SK-N-MC (cell line): ENCODE measurements around the gene GFOD1.

Experiments used
- EZH2 ChIP-seq: fragments of 200-600 bp; sonication (generic); IDR thresholded peaks from one replicate; pipeline ENCODE4 v1.6.1; 2017; ENCODE audit warnings: antibody characterized with exemption
- POLR2AphosphoS5 ChIP-seq: IDR thresholded peaks from 2 replicates; pipeline ENCODE4 v1.6.1; 2012; ENCODE audit warnings: mild to moderate bottlenecking, low read depth, low read length, borderline replicate concordance

GRCh38 chr6:13462458-13463327, 24.7 kb downstream of the GFOD1 start:
- TF ChIP-seq POLR2AphosphoS5 (no peak), EZH2 (no peak)
